Pancreas (tissue), 10 donors: ENCODE data around the gene S100B. TPM values are rescaled to one million over a fixed set of nuclear protein-coding genes. Genes with fewer than 3 reads are reported as not detected.

Experiments used
- ATAC-seq, 4 donors: fragments of 200-7000 bp; cut with Tn5 transposase; one replicate each; pipeline versions ENCODE4 v1.8.0 to v1.9.1; 2020; ENCODE audit warnings: mild to moderate bottlenecking in 4 of 4, moderate library complexity in 4 of 4
- DNase-seq, 6 donors: peaks; one replicate each; pipeline ENCODE4 v3.0.0-alpha.2; 2020
- FAIRE-seq: peaks from 2 replicates; lab custom pipeline; 2012; peaks lifted over from hg19 to GRCh38; lab: Jason Lieb, UNC
- H3K27ac ChIP-seq, 4 donors: fragments of 200-600 bp; sonication (generic); 1 replicate in 3 of 4; 2 replicates in 1 of 4; pipeline versions ENCODE4 v1.5.0 to v1.8.0; 2020
- H3K27me3 ChIP-seq, 4 donors: fragments of 200-600 bp; one replicate each; pipeline ENCODE4 v1.8.0; 2021
- H3K36me3 ChIP-seq, 3 donors: fragments of 200-600 bp; sonication (generic) in 1 of 3; one replicate each; pipeline versions ENCODE4 v1.5.0 to v1.8.0; 2020 to 2021
- H3K4me1 ChIP-seq, 3 donors: fragments of 200-600 bp; one replicate each; pipeline ENCODE4 v1.8.0; 2021
- H3K4me3 ChIP-seq, 4 donors: fragments of 200-600 bp; sonication (generic) in 2 of 4; one replicate each; pipeline versions ENCODE4 v1.5.0 to v1.8.0; 2020 to 2021
- H3K9me3 ChIP-seq, 4 donors: fragments of 200-600 bp; one replicate each; pipeline ENCODE4 v1.8.0; 2021
- CTCF ChIP-seq, 4 donors: fragments of 200-600 bp; sonication (generic) in 3 of 4; IDR thresholded peaks; one replicate each; pipeline versions ENCODE4 v1.5.0 to v1.8.0; 2021; ENCODE audit warnings: antibody characterized with exemption in 4 of 4
- WGBS, 2 donors: extraction: QIAGEN DNeasy Blood & Tissue Kit; methylation state at CpG; one replicate each; pipeline ENCODE4 v1.1.7; 2013; 5-methylcytosine and 5-hydroxymethylcytosine counted together
- intact Hi-C, 3 donors: fragments of 100-400 bp; cut with DNase I; formaldehyde crosslinking; loops; one replicate each; pipeline versions ENCODE4 v1.11.1 to v1.14.2; 2022
- polyA plus RNA-seq, 2 donors: library from polyadenylated mRNA; stranded (reverse); fragments of 200-250 nt; gene quantifications; one replicate each; pipeline ENCODE4 v1.2.3, GENCODE V29; 2013
- total RNA-seq, 6 donors: library from RNA; stranded (reverse); fragmentation: NEBNext Ultra II Directional in 4 of 6; extraction: Animal tissue kit (Norgen Biotek cat#: 25700) in 4 of 6; gene quantifications; one replicate each; pipeline versions ENCODE4 v1.2.1 to v1.2.4, GENCODE V29; 2021 to 2023
- donor health status: healthy with polysubstance abuse.
- donor health status: DM: no; HTN: no; CAD: no; lungs with moderate emphysema.
- donor health status: DM: no; HTN: no; CAD: no.
- donor health status: control.
- donor health status: control.
- donor health status: Bipolar disorder and iron deficiency.
- donor health status: DM: yes; HTN: yes; CAD: no.
- donor health status: DM: no; HTN: no; CAD: no.
- donor health status: DM: no; HTN: no; CAD: no.
- donor health status: DM: yes; HTN: yes; CAD: no.

The S100B gene
- total and polyA plus RNA-seq, 8 donors, result 0.46 to 10.8 (median 2.0) TPM

- Histone ChIP-seq H3K27ac (no peak overlapping the region), H3K4me1 (no peaks in the 10 kb centered on the region), H3K9me3 (no peaks in the 10 kb centered on the region), H3K36me3 (no peaks in the 10 kb centered on the region), H3K27me3 (no peaks in the 10 kb centered on the region), H3K4me3 (no peak overlapping the region)
- ATAC-seq, result peak in 3 of 4 donors; percentile 47 to 67 (median 53)
- no peak for TF ChIP-seq CTCF (IDR thresholded peaks at IDR 0.05)
- 77 to 81% methylated on average over 38 of the region's 38 CpGs for WGBS, 2 donors
- no peak for DNase-seq
- intact Hi-C loops, result no loop called here
- no peak for FAIRE-seq
These were observed 6.0 kb downstream of the S100B start for GRCh38 chr21:46598581-46599572.

GRCh38 chr21:46597896-46598343 lies 7.0 kb downstream of the S100B start:
- 91 to 95% methylated on average over 20 of the region's 20 CpGs for WGBS, 2 donors
- ATAC-seq, result no peak

GRCh38 chr21:46597031-46597430 lies 7.9 kb downstream of the S100B start:
- Histone ChIP-seq H3K36me3 (no peaks in the 10 kb centered on the region), H3K4me3 (no peak overlapping the region), H3K4me1 (no peaks in the 10 kb centered on the region), H3K27ac (no peak overlapping the region), H3K9me3 (no peaks in the 10 kb centered on the region), H3K27me3 (no peaks in the 10 kb centered on the region)
- ATAC-seq (no peak), FAIRE-seq (no peak), DNase-seq (no peak)
- intact Hi-C loops, result no loop called here
- WGBS, 2 donors, result 77 to 85% methylated on average over 8 of the region's 8 CpGs
- TF ChIP-seq CTCF (IDR thresholded peaks at IDR 0.05), result no peak

More at GRCh38 chr21:46597896-46598343, 7.0 kb downstream of the S100B start:
- Histone ChIP-seq H3K9me3 (no peaks in the 10 kb centered on the region), H3K27ac (no peak overlapping the region), H3K36me3 (no peaks in the 10 kb centered on the region), H3K4me3 (no peak overlapping the region), H3K27me3 (no peaks in the 10 kb centered on the region), H3K4me1 (no peaks in the 10 kb centered on the region)
- TF ChIP-seq CTCF (IDR thresholded peaks at IDR 0.05), result no peak
- FAIRE-seq, result no peak
- DNase-seq, result no peak
- intact Hi-C loops, result no loop called here

- no peak for TF ChIP-seq CTCF (IDR thresholded peaks at IDR 0.05)
- intact Hi-C loops, result no loop called here
- H3K27ac ChIP-seq, result no peak overlapping the region
- FAIRE-seq (no peak), DNase-seq (no peak), ATAC-seq (no peak)
- no peaks in the 10 kb centered on the region for H3K36me3 ChIP-seq
- no peaks in the 10 kb centered on the region for H3K27me3 ChIP-seq
- WGBS, 2 donors, result 85 to 91% methylated on average over 1 of the region's 1 CpG
- no peak overlapping the region for H3K4me3 ChIP-seq
- no peaks in the 10 kb centered on the region for H3K9me3 ChIP-seq
- no peaks in the 10 kb centered on the region for H3K4me1 ChIP-seq
These were observed 8.7 kb downstream of the S100B start for GRCh38 chr21:46596201-46596600.

- FAIRE-seq, result no peak
These were observed 10.6 kb downstream of the S100B start for GRCh38 chr21:46594276-46594675.

More at GRCh38 chr21:46594276-46594675, 10.6 kb downstream of the S100B start:
- Histone ChIP-seq H3K9me3 (no peaks in the 10 kb centered on the region), H3K27me3 (no peaks in the 10 kb centered on the region), H3K36me3 (no peaks in the 10 kb centered on the region), H3K4me1 (no peaks in the 10 kb centered on the region), H3K27ac (no peak overlapping the region), H3K4me3 (no peak overlapping the region)
- ATAC-seq, result no peak
- no peak for DNase-seq
- no peak for TF ChIP-seq CTCF (IDR thresholded peaks at IDR 0.05)
- 79 to 90% methylated on average over 8 of the region's 8 CpGs for WGBS, 2 donors
- intact Hi-C loops, result no loop called here
